Measurements from ENCODE around the gene RBM34. TPM values are rescaled to one million over a fixed set of nuclear protein-coding genes. Genes with fewer than 3 reads are reported as not detected.
A peak's percentile ranks its signal among the peaks of the same experiment; 100 is the strongest.
"Not testable (repeated sequence)": the region's sequence is repeated elsewhere in the genome, so short reads cannot be mapped to it uniquely, and the experiment has no call there.

Gene RBM34
- total RNA-seq, 1 donor from 2014 or later = 130 TPM

DNA sequence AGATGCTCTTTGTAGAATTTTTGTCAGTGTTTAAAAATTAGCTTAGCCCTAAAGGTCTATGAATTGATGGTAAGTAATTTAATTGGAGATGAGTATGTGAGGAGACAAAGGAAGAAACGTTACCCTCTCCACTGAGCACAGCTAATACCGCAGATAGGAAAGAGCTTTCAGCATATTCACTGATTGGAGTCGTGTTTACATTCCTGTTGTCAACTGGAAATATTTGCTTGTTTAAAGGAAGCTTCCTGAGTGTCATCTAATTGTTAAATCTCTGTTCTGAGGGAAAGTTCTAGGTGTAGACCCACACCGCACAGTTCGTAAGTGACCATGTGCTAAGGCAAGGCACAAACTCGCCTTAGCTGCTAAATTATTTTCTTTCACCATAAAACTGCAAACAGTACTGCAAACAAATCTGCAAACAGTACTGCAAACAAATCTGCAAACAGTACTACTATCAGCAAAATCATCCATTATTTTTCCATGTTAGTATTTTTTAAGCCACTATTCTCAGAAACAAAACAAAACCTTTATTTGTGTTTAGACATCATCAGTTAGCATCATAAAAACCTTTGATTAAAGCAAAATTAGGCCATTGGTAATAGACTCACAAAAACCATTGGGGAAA is 65.0 kb downstream of the RBM34 start:
- no peaks in the 10 kb centered on the region for H3K27me3 ChIP-seq (ENCODE audit: control insufficient read depth, insufficient read depth, low read length)
- H3K36me3 ChIP-seq (ENCODE audit: control insufficient read depth, insufficient read depth, low read length) = no peaks in the 10 kb centered on the region
- no peak overlapping the region for H3K4me3 ChIP-seq (ENCODE audit: low read depth, low read length)
- TF ChIP-seq, protein P1, sequence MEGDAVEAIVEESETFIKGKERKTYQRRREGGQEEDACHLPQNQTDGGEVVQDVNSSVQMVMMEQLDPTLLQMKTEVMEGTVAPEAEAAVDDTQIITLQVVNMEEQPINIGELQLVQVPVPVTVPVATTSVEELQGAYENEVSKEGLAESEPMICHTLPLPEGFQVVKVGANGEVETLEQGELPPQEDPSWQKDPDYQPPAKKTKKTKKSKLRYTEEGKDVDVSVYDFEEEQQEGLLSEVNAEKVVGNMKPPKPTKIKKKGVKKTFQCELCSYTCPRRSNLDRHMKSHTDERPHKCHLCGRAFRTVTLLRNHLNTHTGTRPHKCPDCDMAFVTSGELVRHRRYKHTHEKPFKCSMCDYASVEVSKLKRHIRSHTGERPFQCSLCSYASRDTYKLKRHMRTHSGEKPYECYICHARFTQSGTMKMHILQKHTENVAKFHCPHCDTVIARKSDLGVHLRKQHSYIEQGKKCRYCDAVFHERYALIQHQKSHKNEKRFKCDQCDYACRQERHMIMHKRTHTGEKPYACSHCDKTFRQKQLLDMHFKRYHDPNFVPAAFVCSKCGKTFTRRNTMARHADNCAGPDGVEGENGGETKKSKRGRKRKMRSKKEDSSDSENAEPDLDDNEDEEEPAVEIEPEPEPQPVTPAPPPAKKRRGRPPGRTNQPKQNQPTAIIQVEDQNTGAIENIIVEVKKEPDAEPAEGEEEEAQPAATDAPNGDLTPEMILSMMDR (IDR thresholded peaks at IDR 0.05; ENCODE audit: insufficient read depth, low read length, poor library complexity, severe bottlenecking) = no peak
- DNase-seq (ENCODE audit: low read depth) = no peak

DNA sequence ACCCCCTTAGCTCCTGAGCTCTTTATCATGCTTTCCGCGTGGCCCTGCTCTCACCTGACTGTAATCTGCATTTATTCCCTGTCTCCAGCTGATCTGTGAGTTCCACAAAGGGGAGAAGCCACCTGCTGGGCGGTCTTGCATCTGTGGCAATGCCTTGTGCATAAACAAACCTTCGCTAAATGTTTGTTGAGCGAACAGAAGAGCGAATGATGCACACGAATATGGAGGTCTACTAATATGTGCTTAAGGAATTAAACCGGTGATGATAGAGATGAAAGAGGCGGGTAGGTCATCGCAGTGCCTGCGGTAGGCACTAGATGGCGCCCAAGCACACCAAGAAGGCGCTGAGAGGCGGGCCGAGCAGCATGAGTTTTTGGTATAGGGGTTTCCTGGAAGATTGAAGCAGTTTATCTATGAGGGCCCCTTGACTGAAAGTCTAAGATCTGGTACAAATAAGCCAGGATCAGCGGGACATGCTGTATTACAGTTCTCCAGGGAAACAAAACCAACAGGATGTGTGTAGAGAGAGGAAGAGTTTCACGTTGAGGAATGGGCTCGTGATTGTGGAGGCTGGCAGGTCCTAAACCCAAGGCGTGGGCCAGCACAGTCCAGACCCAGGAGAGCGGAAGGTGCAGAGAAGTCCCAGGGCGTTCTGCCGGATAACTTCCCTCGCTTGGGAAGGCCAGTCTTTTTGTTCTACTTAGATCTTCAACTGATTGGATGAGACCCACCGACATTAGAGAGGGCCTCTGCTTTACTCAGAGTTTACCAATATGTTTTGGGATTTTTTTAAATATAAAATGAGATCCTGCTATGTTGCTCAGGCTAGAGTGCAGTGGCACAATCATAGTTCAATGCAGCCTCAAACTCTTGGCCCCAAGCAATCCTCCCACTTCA is 67.1 kb downstream of the RBM34 start:
- Histone ChIP-seq H3K4me3 (ENCODE audit: low read depth, low read length) (no peak overlapping the region), H3K36me3 (ENCODE audit: control insufficient read depth, insufficient read depth, low read length) (no peaks in the 10 kb centered on the region), H3K27me3 (ENCODE audit: control insufficient read depth, insufficient read depth, low read length) (no peaks in the 10 kb centered on the region)
- TF ChIP-seq, protein P1 (IDR thresholded peaks at IDR 0.05; ENCODE audit: insufficient read depth, low read length, poor library complexity, severe bottlenecking) = peak; percentile 96
- DNase-seq (ENCODE audit: low read depth) = no peak

DNA sequence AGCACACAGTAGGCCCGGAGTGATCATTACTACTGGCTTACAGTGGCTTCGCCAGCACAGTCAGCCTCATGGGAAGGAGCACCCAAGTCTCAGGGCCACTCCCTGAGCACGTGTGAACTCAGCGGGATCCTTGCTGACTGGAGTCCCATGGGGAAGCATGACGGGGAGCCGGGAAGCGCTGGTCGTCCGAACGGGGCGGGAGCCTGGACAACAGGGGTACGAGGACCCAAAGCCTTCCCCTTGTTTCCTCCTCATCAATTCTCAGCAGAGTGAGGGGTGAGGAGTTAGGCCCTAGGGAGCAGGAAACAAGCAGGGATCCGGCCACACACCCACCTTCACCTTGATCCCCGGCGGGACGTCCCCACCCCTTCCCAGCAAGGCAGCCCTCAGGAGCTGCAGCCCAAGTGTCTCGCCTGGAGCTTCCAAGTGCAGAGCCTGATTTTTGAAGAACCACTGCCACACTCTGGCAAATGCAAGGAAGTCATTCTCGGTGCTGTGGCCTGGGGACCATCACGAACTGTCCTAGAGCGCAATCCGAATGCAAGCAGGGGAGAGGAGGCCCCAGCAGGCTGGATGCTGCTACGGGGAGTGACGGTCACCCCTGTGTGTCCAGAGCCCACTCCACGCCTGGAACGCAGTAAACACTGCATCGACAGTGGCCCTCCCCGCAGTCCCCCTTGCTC is 67.9 kb downstream of the RBM34 start:
- no peak for DNase-seq (ENCODE audit: low read depth)
- Histone ChIP-seq H3K36me3 (ENCODE audit: control insufficient read depth, insufficient read depth, low read length) (no peaks in the 10 kb centered on the region), H3K4me3 (ENCODE audit: low read depth, low read length) (no peak overlapping the region), H3K27me3 (ENCODE audit: control insufficient read depth, insufficient read depth, low read length) (no peaks in the 10 kb centered on the region)
- TF ChIP-seq, protein P1 (IDR thresholded peaks at IDR 0.05; ENCODE audit: insufficient read depth, low read length, poor library complexity, severe bottlenecking) = peak; percentile 52

DNA sequence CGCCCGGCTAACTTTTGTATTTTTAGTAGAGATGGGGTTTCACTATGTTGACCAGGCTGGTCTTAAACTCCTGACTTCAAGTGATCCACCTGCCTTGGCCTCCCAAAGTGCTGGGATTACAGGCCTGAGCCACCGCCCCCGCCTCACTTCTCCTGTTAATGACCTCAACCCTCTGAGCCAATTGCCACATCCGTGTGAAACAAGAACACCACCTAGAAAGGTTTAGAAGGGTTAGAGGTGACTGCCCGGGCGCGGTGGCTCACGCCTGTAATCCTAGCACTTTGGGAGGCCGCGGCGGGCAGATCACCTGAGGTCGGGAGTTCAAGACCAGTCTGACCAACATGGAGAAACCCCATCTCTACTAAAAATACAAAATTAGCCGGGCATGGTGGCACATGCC is 68.6 kb downstream of the RBM34 start:
- H3K4me3 ChIP-seq (ENCODE audit: low read depth, low read length); DNase-seq (ENCODE audit: low read depth); H3K27me3 ChIP-seq (ENCODE audit: control insufficient read depth, insufficient read depth, low read length); H3K36me3 ChIP-seq (ENCODE audit: control insufficient read depth, insufficient read depth, low read length): not testable (repeated sequence)

DNA sequence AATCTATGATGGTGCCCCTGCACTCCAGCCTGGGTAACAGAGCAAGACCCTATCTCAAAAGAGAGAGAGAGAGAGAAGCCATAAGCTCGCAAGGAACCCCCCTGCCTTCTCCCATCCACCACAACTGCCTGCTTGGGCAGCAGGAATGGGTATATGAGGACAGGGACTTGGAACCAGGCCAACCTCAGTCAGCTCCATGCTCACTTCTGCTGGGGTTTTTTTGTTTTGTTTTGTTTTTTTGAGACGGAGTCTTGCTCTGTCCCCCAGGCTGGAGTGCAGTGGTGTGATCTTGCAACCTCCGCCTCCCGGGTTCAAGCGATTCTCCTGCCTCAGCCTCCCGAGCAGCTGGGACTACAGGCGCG is 69.0 kb downstream of the RBM34 start:
- H3K27me3 ChIP-seq (ENCODE audit: control insufficient read depth, insufficient read depth, low read length); H3K36me3 ChIP-seq (ENCODE audit: control insufficient read depth, insufficient read depth, low read length); H3K4me3 ChIP-seq (ENCODE audit: low read depth, low read length); DNase-seq (ENCODE audit: low read depth): not testable (repeated sequence)

DNA sequence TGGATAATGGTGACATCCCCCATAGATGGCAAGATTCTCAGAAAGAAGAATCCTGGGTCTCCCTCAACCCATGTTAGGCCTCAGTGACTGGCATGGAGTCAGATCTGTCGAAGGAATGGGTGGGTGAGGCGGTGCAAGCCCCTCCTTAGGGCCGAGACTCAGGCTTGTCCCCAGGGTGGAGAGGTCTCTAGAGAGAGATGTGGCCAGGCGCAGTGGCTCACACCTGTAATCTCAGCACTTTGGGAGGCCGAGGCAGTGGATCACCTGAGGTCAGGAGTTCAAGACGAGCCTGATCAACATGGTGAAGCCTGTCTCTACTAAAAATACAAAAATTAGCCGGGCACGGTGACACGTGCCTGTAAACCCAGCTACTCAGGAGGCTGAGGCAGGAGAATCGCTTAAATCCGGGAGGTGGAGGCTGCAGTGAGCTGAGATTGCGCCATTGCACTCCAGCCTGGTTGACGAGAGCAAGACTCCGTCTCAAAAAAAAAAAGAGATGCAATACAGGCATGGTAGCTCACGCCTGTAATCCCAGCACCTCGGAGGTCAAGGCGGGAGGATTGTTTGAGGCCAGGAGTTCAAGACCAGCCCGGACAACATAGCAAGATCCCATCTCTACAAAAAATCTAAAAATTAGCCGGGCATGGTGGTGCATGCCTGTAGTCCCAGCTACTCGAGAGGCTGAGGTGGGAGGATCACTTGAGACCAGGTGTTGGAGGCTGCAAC is 69.6 kb downstream of the RBM34 start:
- DNase-seq (ENCODE audit: low read depth); H3K36me3 ChIP-seq (ENCODE audit: control insufficient read depth, insufficient read depth, low read length); H3K27me3 ChIP-seq (ENCODE audit: control insufficient read depth, insufficient read depth, low read length); H3K4me3 ChIP-seq (ENCODE audit: low read depth, low read length): not testable (repeated sequence)
